MM.1S (cell line): ENCODE data around the gene NINJ1.

Experiments
- DNase-seq: peaks from one replicate; pipeline ENCODE4 v3.0.0-alpha.2; 2015
- H2AFZ ChIP-seq: fragments of 300-600 bp; sonication (generic); 2 replicates; pipeline ENCODE4 v1.6.0; 2016; ENCODE audit warnings: antibody characterized with exemption, low read length
- H3F3A ChIP-seq: fragments of 300-600 bp; sonication (generic); 2 replicates; pipeline ENCODE4 v1.6.1; 2016; ENCODE audit warnings: mild to moderate bottlenecking, antibody characterized with exemption, low read length, moderate library complexity, mixed read lengths; ENCODE audit not compliant: insufficient read depth
- H3K27ac ChIP-seq: fragments of 300-600 bp; sonication (generic); 2 replicates; pipeline ENCODE4 v1.5.1; 2016; ENCODE audit warnings: mild to moderate bottlenecking, low read length
- H3K27me3 ChIP-seq: fragments of 300-600 bp; sonication (generic); replicated peaks from 2 replicates; pipeline ENCODE4 v1.6.0; 2016; ENCODE audit warnings: low read length; ENCODE audit not compliant: insufficient read depth
- H3K36me3 ChIP-seq: fragments of 300-600 bp; sonication (generic); replicated peaks from 2 replicates; pipeline ENCODE4 v1.6.1; 2016; ENCODE audit warnings: mild to moderate bottlenecking, low read length, mixed read lengths; ENCODE audit not compliant: insufficient read depth
- H3K4me1 ChIP-seq: fragments of 300-600 bp; sonication (generic); 2 replicates; pipeline ENCODE4 v1.6.1; 2016; ENCODE audit warnings: low read length, mixed read lengths
- H3K4me2 ChIP-seq: fragments of 300-600 bp; sonication (generic); 2 replicates; pipeline ENCODE4 v1.6.0; 2016; ENCODE audit warnings: low read depth, low read length
- H3K4me3 ChIP-seq: fragments of 300-600 bp; sonication (generic); 2 replicates; pipeline ENCODE4 v1.5.1; 2016; ENCODE audit warnings: low read length, mixed read lengths
- H3K79me2 ChIP-seq: fragments of 300-600 bp; sonication (generic); 2 replicates; pipeline ENCODE4 v1.6.1; 2016; ENCODE audit warnings: mixed run types, low read length, mixed read lengths
- H3K9ac ChIP-seq: fragments of 300-600 bp; sonication (generic); 2 replicates; pipeline ENCODE4 v1.6.1; 2016; ENCODE audit warnings: low read length, mixed read lengths
- H3K9me2 ChIP-seq: fragments of 300-600 bp; sonication (generic); replicated peaks from 2 replicates; pipeline ENCODE4 v1.6.1; 2016; ENCODE audit warnings: mild to moderate bottlenecking, low read length, mixed read lengths; ENCODE audit not compliant: insufficient read depth
- H3K9me3 ChIP-seq: fragments of 300-600 bp; sonication (generic); replicated peaks from 2 replicates; pipeline ENCODE4 v1.6.1; 2016; ENCODE audit warnings: mild to moderate bottlenecking, low read length, mixed read lengths; ENCODE audit not compliant: insufficient read depth
- H4K20me1 ChIP-seq: fragments of 300-600 bp; sonication (generic); 2 replicates; pipeline ENCODE4 v1.6.1; 2016; ENCODE audit warnings: mild to moderate bottlenecking, low read length, moderate library complexity, mixed read lengths; ENCODE audit not compliant: insufficient read depth
- EZH2 ChIP-seq: fragments of 300-600 bp; sonication (generic); optimal IDR thresholded peaks from 2 replicates; pipeline ENCODE3; 2017; ENCODE audit warnings: low read depth, mild to moderate bottlenecking, antibody characterized with exemption, low read length, mixed read lengths
- EZH2phosphoT487 ChIP-seq: fragments of 300-600 bp; sonication (generic); IDR thresholded peaks from 2 replicates; pipeline ENCODE4 v1.6.1; 2018; ENCODE audit warnings: antibody characterized with exemption, low read length
- TF ChIP-seq, protein P1 (sequence below): fragments of 300-600 bp; sonication (generic); IDR thresholded peaks from 2 replicates; pipeline ENCODE4 v1.5.1; 2016; ENCODE audit warnings: antibody characterized with exemption, low read length, mixed read lengths

The NINJ1 gene

DNA sequence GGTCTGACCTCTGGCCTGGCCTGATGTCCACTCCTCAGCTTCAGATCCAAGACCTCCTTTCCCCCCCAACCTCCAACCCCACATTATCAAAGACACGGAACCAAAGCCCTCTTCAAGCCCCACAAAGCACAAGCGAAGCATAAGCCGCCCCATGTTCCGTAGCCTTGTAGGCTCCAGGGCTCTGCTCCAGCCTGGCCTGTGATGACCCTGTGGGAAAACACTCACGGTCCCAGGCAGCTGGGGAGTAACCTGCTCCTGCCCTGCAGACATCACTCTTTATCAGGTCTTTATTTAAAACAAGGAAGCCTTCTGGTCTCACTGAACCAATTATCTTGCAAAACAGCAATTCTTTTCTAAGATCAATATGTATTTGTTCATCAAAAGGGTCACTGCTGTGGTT lies 34.5 kb upstream of the NINJ1 start:
- no peaks in the 10 kb centered on the region for H3K27me3 ChIP-seq

DNA sequence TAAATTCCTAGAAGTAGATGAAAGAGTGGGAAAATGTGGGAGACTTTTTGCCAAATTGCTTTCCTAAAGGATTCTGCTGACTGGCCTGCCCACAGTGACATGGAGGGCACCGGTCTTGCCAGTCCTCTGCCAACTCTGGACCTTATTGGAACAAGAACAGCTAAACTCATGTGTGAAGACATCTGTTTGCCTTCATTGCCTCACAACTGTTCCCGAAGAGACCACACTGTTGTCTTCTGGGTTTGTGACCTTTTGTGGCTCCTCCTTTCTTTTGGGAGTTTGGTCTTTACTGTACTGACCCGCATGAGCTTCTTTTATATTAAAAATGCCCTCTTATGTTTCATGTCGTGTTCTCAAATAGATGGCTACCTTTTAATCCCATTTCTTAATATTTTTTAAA lies 33.8 kb upstream of the NINJ1 start:
- no peak overlapping the region for H3K27ac ChIP-seq
- H3K9me2 ChIP-seq: no peaks in the 10 kb centered on the region
- peaks cover 5% of the 10 kb centered on the region for H3K4me1 ChIP-seq
- H3K27me3 ChIP-seq: no peaks in the 10 kb centered on the region
- no peaks in the 10 kb centered on the region for H3F3A ChIP-seq
- no peaks in the 10 kb centered on the region for H3K36me3 ChIP-seq
- H3K4me2 ChIP-seq: no peak overlapping the region
- no peaks in the 10 kb centered on the region for H3K79me2 ChIP-seq
- H2AFZ ChIP-seq: no peak overlapping the region
- H3K4me3 ChIP-seq: no peak overlapping the region
- no peak overlapping the region for H3K9ac ChIP-seq
- no peak for DNase-seq
- H4K20me1 ChIP-seq: no peaks in the 10 kb centered on the region
- TF ChIP-seq EZH2 (no peak), EZH2phosphoT487 (no peak)
- TF ChIP-seq, protein P1, sequence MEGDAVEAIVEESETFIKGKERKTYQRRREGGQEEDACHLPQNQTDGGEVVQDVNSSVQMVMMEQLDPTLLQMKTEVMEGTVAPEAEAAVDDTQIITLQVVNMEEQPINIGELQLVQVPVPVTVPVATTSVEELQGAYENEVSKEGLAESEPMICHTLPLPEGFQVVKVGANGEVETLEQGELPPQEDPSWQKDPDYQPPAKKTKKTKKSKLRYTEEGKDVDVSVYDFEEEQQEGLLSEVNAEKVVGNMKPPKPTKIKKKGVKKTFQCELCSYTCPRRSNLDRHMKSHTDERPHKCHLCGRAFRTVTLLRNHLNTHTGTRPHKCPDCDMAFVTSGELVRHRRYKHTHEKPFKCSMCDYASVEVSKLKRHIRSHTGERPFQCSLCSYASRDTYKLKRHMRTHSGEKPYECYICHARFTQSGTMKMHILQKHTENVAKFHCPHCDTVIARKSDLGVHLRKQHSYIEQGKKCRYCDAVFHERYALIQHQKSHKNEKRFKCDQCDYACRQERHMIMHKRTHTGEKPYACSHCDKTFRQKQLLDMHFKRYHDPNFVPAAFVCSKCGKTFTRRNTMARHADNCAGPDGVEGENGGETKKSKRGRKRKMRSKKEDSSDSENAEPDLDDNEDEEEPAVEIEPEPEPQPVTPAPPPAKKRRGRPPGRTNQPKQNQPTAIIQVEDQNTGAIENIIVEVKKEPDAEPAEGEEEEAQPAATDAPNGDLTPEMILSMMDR: no peak
- H3K9me3 ChIP-seq: no peaks in the 10 kb centered on the region

More for the DNA sequence above, 34.5 kb upstream of the NINJ1 start:
- no peaks in the 10 kb centered on the region for H3K9me3 ChIP-seq
- H3F3A ChIP-seq: no peaks in the 10 kb centered on the region
- H3K4me2 ChIP-seq: no peak overlapping the region
- H3K4me3 ChIP-seq: no peak overlapping the region
- no peak overlapping the region for H3K27ac ChIP-seq
- no peak overlapping the region for H3K9ac ChIP-seq
- H3K9me2 ChIP-seq: no peaks in the 10 kb centered on the region
- peaks cover 5% of the 10 kb centered on the region for H3K4me1 ChIP-seq
- no peak for DNase-seq
- no peaks in the 10 kb centered on the region for H3K79me2 ChIP-seq
- no peak for TF ChIP-seq EZH2phosphoT487
- TF ChIP-seq, protein P1: no peak
- no peak for TF ChIP-seq EZH2
- no peaks in the 10 kb centered on the region for H4K20me1 ChIP-seq
- no peaks in the 10 kb centered on the region for H3K36me3 ChIP-seq
- no peak overlapping the region for H2AFZ ChIP-seq

DNA sequence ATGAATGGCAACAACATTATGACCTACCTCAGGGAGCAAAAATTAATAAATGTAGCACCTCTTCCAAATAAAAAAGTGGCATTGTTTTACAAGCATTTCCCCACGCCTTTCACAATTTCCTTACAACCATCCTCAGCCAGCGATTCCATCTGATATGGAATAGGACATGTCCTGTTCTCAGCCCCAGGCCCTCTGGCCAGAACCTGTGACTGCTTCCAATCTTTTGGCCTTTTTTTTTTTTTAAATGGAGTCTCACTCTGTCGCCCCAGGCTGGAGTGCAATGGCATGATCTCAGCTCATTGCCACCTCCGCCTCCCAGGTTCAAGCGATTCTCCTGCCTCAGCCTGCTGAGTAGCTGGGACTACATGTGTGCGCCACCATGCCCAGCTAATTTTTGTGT lies 33.1 kb upstream of the NINJ1 start:
- Histone ChIP-seq H2AFZ (no peak overlapping the region), H3K9me3 (no peaks in the 10 kb centered on the region), H3K27me3 (no peaks in the 10 kb centered on the region), H3K9ac (no peak overlapping the region), H3K9me2 (no peaks in the 10 kb centered on the region), H3K4me1 (peaks cover 5% of the 10 kb centered on the region), H3K4me2 (no peak overlapping the region), H4K20me1 (no peaks in the 10 kb centered on the region), H3K79me2 (no peaks in the 10 kb centered on the region), H3K27ac (no peak overlapping the region), H3F3A (no peaks in the 10 kb centered on the region), H3K36me3 (no peaks in the 10 kb centered on the region), H3K4me3 (no peak overlapping the region)
- TF ChIP-seq EZH2: no peak
- TF ChIP-seq EZH2phosphoT487: no peak
- TF ChIP-seq, protein P1: no peak
- DNase-seq: no peak
